ENCODE data around the gene SUSD3.
"Not testable (repeated sequence)": the region's sequence is repeated elsewhere in the genome, so short reads cannot be mapped to it uniquely, and the experiment has no call there.

SUSD3 gene

DNA sequence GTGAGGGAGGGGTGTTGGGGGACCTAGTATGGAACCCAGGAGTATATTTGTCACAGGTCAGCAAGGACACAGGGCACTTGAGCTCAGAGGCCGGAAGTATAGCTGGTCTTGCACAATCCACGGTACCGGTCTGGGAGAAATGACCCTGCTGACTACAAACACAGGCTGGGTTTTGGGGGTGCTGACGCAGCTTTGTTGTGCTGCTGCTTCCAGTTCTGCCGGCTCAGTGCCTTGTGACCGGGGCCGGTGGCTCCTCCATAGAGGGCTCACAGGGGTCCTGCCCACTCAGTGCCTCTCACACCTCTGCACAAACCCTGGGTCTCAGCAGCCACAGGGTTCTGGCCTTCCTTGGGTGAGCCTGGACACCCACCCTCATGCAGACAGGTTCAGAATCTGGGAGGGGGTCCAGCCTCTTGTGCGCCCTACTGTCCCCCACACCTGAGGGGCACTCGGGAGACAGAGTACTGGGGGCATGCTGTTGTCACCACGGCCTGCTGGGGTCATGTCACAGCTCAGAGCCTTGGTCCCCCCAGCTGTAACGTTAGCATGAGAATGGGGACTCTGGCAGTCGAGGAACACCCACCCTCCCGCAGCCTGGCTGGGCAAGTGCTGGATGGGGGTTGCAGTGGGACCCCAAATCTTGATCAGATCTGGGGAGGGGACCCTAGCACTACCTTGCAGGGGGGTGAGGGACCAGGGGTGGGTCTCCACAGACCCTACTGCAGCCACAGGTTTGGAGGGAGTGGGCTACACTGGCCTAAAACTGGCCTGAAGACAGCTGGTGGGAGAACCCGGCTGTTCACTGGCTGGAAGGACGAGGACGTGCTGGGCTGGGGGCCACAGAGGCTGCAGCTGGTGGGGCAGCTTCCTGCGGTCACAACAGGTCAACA is 57.8 kb downstream of the SUSD3 start:
- H3K27ac ChIP-seq, result no peak overlapping the region
- TF ChIP-seq, protein P1, sequence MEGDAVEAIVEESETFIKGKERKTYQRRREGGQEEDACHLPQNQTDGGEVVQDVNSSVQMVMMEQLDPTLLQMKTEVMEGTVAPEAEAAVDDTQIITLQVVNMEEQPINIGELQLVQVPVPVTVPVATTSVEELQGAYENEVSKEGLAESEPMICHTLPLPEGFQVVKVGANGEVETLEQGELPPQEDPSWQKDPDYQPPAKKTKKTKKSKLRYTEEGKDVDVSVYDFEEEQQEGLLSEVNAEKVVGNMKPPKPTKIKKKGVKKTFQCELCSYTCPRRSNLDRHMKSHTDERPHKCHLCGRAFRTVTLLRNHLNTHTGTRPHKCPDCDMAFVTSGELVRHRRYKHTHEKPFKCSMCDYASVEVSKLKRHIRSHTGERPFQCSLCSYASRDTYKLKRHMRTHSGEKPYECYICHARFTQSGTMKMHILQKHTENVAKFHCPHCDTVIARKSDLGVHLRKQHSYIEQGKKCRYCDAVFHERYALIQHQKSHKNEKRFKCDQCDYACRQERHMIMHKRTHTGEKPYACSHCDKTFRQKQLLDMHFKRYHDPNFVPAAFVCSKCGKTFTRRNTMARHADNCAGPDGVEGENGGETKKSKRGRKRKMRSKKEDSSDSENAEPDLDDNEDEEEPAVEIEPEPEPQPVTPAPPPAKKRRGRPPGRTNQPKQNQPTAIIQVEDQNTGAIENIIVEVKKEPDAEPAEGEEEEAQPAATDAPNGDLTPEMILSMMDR (conservative IDR thresholded peaks at IDR 0.05), result no peak
- no peak for TF ChIP-seq ZFX (IDR thresholded peaks at IDR 0.05)

DNA sequence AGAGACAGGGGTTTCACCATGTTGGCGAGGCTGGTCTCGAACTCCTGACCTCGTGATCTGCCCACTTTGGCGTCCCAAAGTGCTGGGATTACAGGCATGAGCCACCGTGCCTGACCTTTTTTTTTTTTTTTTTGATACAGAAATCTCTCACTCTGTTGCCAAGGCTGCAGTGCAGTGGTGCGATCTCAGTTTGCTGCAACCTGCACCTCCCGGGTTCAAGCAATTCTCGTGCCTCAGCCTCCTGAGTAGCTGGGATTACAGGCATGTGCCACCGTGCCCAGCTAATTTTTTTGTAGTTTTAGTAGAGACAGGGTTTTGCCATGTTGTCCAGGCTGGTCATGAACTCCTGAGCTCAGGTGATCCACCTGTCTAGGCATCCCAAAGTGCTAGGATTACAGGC is 59.0 kb downstream of the SUSD3 start:
- not testable (repeated sequence) for H3K27ac ChIP-seq

DNA sequence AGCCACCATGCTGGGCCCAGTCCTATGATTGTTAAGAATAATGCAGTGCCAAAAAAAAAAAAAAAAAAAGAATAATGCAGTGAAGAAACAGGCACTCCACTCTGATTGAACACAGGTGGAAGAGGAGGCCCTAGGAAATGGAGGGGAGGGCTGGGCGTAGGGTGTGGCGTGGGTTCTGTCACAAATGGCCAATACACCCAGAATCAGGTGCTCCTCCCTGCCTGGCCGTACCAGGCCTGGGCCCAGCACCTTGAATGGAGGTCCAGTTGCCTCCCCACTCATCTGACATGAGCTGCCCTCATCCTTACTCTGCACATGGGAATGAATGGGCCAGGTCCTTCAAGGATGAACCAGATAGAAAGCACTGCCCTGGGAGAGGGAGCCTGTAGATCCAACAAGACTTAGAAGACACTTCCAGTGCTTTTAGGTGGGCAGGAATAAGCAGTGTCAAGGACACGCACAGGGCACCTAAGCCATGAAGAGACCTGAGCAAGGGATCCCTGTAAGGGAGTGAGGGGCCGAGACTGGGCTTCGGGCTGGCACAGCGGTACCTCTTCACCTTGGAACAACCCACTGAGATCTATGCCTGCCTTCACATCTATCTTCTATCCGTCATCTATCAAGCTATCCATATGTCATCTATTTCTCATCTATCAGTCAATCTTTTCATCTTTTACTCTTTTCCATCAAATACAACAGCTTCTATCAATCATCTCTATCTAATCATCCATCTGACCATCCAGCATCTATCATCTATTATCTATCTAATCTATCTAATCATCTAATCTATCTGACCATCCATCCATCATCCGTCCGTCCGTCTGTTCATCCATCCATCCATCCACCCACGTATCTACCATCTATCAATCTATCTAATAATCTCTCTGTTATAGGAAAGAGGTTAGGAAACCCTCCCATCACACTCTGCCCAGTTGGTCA is 59.7 kb downstream of the SUSD3 start:
- H3K27ac ChIP-seq, result no peak overlapping the region
- TF ChIP-seq, protein P1 (conservative IDR thresholded peaks at IDR 0.05), result no peak
- TF ChIP-seq ZFX (IDR thresholded peaks at IDR 0.05), result no peak

DNA sequence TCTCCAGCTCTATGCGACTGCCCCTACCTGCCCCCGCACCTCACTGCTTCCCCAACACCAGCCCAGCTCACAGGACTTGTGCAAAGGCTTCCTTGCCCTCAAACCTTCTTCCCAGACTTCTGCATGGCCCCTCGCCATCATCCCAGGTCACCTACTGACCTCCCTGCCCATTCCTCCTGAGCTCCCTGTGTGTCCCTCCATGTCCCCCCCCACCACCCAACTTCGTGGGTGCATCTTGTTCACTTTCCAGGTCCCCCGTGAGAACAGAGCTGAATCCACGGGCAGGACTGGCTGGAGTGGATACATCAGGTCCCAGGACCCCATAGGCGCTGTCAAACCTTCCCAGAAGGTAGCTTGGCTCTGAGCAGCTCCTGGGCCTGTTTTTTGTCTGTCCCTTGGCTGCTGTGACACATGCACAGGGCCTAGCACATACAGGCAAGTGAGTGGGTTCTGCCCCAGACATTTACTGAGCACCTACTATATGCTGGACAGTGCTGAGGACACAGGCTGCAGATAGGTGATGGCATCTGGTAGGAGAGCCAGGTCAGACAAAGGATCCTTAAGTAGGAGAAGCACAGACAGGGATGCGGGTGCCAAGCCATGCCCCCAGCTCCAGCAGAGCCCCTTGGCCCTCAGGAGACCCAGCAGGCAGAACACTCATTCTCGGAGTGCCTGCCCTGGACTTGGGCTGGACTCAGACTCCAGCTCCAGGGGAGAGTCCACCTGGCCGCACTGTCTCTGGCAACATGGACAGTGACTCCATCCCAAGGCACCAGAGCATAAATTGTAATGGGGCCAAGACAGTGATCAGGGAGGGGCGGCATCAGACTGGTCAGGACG is 60.6 kb downstream of the SUSD3 start:
- TF ChIP-seq ZFX (IDR thresholded peaks at IDR 0.05), result no peak
- TF ChIP-seq, protein P1 (conservative IDR thresholded peaks at IDR 0.05), result no peak

DNA sequence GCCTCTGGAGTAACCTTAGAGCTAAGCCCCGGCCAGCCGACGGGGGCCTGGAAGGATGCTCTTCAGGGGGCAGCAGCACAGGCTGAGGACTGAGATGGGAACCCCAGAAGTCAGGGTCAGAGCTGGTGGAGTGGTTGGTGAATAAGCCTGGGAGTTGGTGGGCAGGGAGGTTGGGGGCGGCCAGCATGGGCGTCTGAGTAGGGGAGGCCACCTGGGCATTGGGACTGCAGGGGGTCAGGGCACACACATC is 61.1 kb downstream of the SUSD3 start:
- TF ChIP-seq, protein P1 (conservative IDR thresholded peaks at IDR 0.05), result no peak
- TF ChIP-seq ZFX (IDR thresholded peaks at IDR 0.05), result no peak
- no peak overlapping the region for H3K27ac ChIP-seq

More for the DNA sequence above, 60.6 kb downstream of the SUSD3 start:
- no peak overlapping the region for H3K27ac ChIP-seq

DNA sequence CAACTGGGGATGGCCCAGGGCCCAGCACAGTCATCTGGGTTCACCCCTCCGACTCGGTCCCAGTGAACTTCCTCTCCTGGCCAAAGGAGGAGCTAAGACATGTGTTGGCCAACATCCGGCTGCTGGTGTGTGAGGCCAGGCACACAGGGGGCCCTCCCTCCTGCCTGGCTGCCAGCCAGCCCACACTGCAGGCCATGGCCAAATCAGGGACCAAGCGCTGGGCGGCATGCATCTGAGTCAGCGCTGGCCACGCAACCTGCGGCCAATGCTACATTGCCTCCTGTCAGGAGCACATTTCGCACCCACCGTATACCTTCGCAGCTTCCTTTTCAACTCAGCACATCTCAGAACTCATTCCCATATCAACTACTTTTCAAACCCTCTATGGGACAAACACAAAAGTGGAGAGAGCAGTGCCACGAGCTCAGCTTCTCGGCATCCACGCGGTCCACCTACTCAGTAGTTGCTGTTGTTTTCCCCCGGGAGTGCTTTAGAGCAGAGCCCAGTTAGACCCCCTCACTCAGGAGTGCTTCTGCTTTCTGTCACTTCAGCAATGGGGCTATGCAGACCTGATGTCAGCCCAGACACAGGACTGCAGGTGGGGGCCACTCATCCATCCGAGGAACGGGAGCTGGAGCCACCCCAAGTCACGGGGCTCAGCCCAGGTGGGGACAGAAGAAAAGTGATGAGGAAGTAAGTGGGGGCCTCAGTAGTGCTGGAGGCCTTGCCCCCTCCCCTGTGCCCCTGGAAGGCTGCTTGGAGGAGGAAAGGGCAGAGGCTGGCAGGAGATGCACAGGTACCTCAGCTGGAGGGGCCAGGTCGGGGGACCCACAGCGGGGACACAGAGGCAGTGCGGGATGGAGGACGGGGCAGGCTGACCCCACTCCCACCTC is 61.7 kb downstream of the SUSD3 start:
- no peak overlapping the region for H3K27ac ChIP-seq
- no peak for TF ChIP-seq ZFX (IDR thresholded peaks at IDR 0.05)
- TF ChIP-seq, protein P1 (conservative IDR thresholded peaks at IDR 0.05), result no peak
